ENCODE results near the gene VAV1.
A peak's percentile ranks its signal among the peaks of the same experiment; 100 is the strongest.

The VAV1 gene

GRCh38 chr19:6811906-6812305 is 39.4 kb downstream of the VAV1 start:
- DNase-seq (ENCODE audit: low read depth) = peak; percentile 50
- H3K4me3 ChIP-seq (ENCODE audit: low read depth, low read length) = no peak overlapping the region
- TF ChIP-seq CTCF (IDR thresholded peaks at IDR 0.05; ENCODE audit: low read depth, low read length) (no peak), MAX (IDR thresholded peaks at IDR 0.05; ENCODE audit: low read depth, low read length) (peak; percentile 49)

GRCh38 chr19:6812612-6813011 is 40.1 kb downstream of the VAV1 start:
- no peak overlapping the region for H3K4me3 ChIP-seq (ENCODE audit: low read depth, low read length)
- TF ChIP-seq POLR2A (IDR thresholded peaks at IDR 0.05; ENCODE audit: extremely low read depth, insufficient read length) = no peak
- no peak for TF ChIP-seq MAX (IDR thresholded peaks at IDR 0.05; ENCODE audit: low read depth, low read length)
- no peak for TF ChIP-seq MYC (IDR thresholded peaks at IDR 0.05; ENCODE audit: low read depth, low read length)
- TF ChIP-seq CTCF (IDR thresholded peaks at IDR 0.05; ENCODE audit: low read depth, low read length) = no peak
- no peak for DNase-seq (ENCODE audit: low read depth)

GRCh38 chr19:6813659-6814058 is 41.2 kb downstream of the VAV1 start:
- no peak for DNase-seq (ENCODE audit: low read depth)
- TF ChIP-seq POLR2A (IDR thresholded peaks at IDR 0.05; ENCODE audit: extremely low read depth, insufficient read length) = no peak

GRCh38 chr19:6817179-6817578 is 44.7 kb downstream of the VAV1 start:
- no peak overlapping the region for H3K4me3 ChIP-seq (ENCODE audit: low read depth, low read length)
- TF ChIP-seq POLR2A (IDR thresholded peaks at IDR 0.05; ENCODE audit: extremely low read depth, insufficient read length) (no peak), MAX (IDR thresholded peaks at IDR 0.05; ENCODE audit: low read depth, low read length) (no peak), CTCF (IDR thresholded peaks at IDR 0.05; ENCODE audit: low read depth, low read length) (no peak), MYC (IDR thresholded peaks at IDR 0.05; ENCODE audit: low read depth, low read length) (no peak)
- no peak for DNase-seq (ENCODE audit: low read depth)

More at GRCh38 chr19:6813659-6814058, 41.2 kb downstream of the VAV1 start:
- H3K4me3 ChIP-seq (ENCODE audit: low read depth, low read length) = no peak overlapping the region

- no peak overlapping the region for H3K4me3 ChIP-seq (ENCODE audit: low read depth, low read length)
- DNase-seq (ENCODE audit: low read depth) = no peak
- TF ChIP-seq POLR2A (IDR thresholded peaks at IDR 0.05; ENCODE audit: extremely low read depth, insufficient read length) (no peak), MYC (IDR thresholded peaks at IDR 0.05; ENCODE audit: low read depth, low read length) (no peak), CTCF (IDR thresholded peaks at IDR 0.05; ENCODE audit: low read depth, low read length) (no peak), MAX (IDR thresholded peaks at IDR 0.05; ENCODE audit: low read depth, low read length) (no peak)
Measured at GRCh38 chr19:6818246-6818645, 45.7 kb downstream of the VAV1 start.

GRCh38 chr19:6819323-6819722 is 46.8 kb downstream of the VAV1 start:
- no peak for DNase-seq (ENCODE audit: low read depth)

GRCh38 chr19:6820237-6820636 is 47.7 kb downstream of the VAV1 start:
- TF ChIP-seq CTCF (IDR thresholded peaks at IDR 0.05; ENCODE audit: low read depth, low read length) (no peak), MYC (IDR thresholded peaks at IDR 0.05; ENCODE audit: low read depth, low read length) (no peak), POLR2A (IDR thresholded peaks at IDR 0.05; ENCODE audit: extremely low read depth, insufficient read length) (no peak), MAX (IDR thresholded peaks at IDR 0.05; ENCODE audit: low read depth, low read length) (no peak)
- no peak overlapping the region for H3K4me3 ChIP-seq (ENCODE audit: low read depth, low read length)
- DNase-seq (ENCODE audit: low read depth) = no peak

More at GRCh38 chr19:6819323-6819722, 46.8 kb downstream of the VAV1 start:
- H3K4me3 ChIP-seq (ENCODE audit: low read depth, low read length) = no peak overlapping the region
- TF ChIP-seq MYC (IDR thresholded peaks at IDR 0.05; ENCODE audit: low read depth, low read length) = no peak
- no peak for TF ChIP-seq POLR2A (IDR thresholded peaks at IDR 0.05; ENCODE audit: extremely low read depth, insufficient read length)
